Heart left ventricle (tissue), 16 donors: ENCODE results near the gene CPD. TPM values are rescaled to one million over a fixed set of nuclear protein-coding genes. Genes with fewer than 3 reads are reported as not detected.
"Not testable (repeated sequence)": the region's sequence is repeated elsewhere in the genome, so short reads cannot be mapped to it uniquely, and the experiment has no call there.

Experiments used
- ATAC-seq, 4 donors: fragments of 200-7000 bp; cut with Tn5 transposase; one replicate each; pipeline ENCODE4 v1.9.1; 2020 to 2022; ENCODE audit warnings: moderate library complexity in 4 of 4, mild to moderate bottlenecking in 3 of 4, moderate number of reproducible peaks in 1 of 4
- DNase-seq, 5 donors: peaks; one replicate each; pipeline ENCODE4 v3.0.0-alpha.2; 2020
- H3K27ac ChIP-seq, 12 donors: fragments of 200-600 bp; sonication (generic) in 4 of 12; one replicate each; pipeline versions ENCODE4 v1.5.0 to v1.8.0; 2016 to 2022; ENCODE audit warnings: mild to moderate bottlenecking in 2 of 12
- H3K27me3 ChIP-seq, 9 donors: fragments of 200-600 bp; sonication (generic) in 2 of 9; one replicate each; pipeline versions ENCODE4 v1.5.1 to v1.8.0; 2016 to 2022; ENCODE audit warnings: mild to moderate bottlenecking in 3 of 9
- H3K36me3 ChIP-seq, 9 donors: fragments of 200-600 bp; sonication (generic) in 2 of 9; one replicate each; pipeline versions ENCODE4 v1.5.0 to v1.8.0; 2018 to 2022; ENCODE audit warnings: mild to moderate bottlenecking in 2 of 9
- H3K4me1 ChIP-seq, 12 donors: fragments of 200-600 bp; sonication (generic) in 4 of 12; one replicate each; pipeline versions ENCODE4 v1.5.0 to v1.8.0; 2016 to 2022; ENCODE audit warnings: mild to moderate bottlenecking in 3 of 12
- H3K4me3 ChIP-seq, 12 donors: fragments of 200-600 bp; sonication (generic) in 4 of 12; one replicate each; pipeline versions ENCODE4 v1.5.0 to v1.8.0; 2017 to 2022; ENCODE audit warnings: mild to moderate bottlenecking in 9 of 12, moderate library complexity in 4 of 12
- H3K9me3 ChIP-seq, 12 donors: fragments of 200-600 bp; sonication (generic) in 4 of 12; one replicate each; pipeline versions ENCODE4 v1.5.0 to v1.8.0; 2016 to 2022; ENCODE audit warnings: mild to moderate bottlenecking in 1 of 12
- POLR2A ChIP-seq, 2 donors: fragments of 450-650 bp; IDR thresholded peaks; one replicate each; pipeline ENCODE4 v1.6.1; 2017; ENCODE audit warnings: antibody characterized with exemption in 2 of 2, mild to moderate bottlenecking in 2 of 2, moderate library complexity in 2 of 2
- WGBS, 4 donors: extraction: QIAGEN DNeasy Blood & Tissue Kit in 2 of 4; methylation state at CpG; one replicate each; pipeline versions ENCODE4 v1.1.5 to v1.1.7; 2013 to 2018; 5-methylcytosine and 5-hydroxymethylcytosine counted together
- intact Hi-C, 10 donors: fragments of 100-400 bp; cut with DNase I; formaldehyde crosslinking; loops; one replicate each; pipeline versions ENCODE4 v1.11.1 to v1.14.2; 2022
- polyA plus RNA-seq, 2 donors: library from polyadenylated mRNA; stranded (reverse); fragments of 200-250 nt; gene quantifications; one replicate each; pipeline ENCODE4 v1.2.3, GENCODE V29; 2013
- total RNA-seq, 9 donors: library from RNA; depleted of rRNA in 2 of 9; stranded (reverse); fragments of >200 nt in 2 of 9; fragmentation: NEBNext Ultra II Directional in 3 of 9; extraction: Animal tissue kit (Norgen Biotek cat#: 25700) in 3 of 9; gene quantifications; one replicate each; pipeline versions ENCODE4 v1.1.0 to v1.2.4, GENCODE V29; 2016 to 2023
- TF ChIP-seq, protein P1 (sequence below), 12 donors: fragments of 200-600 bp; sonication (generic) in 4 of 12; IDR thresholded peaks; one replicate each; pipeline versions ENCODE4 v1.5.0 to v1.8.0; 2018 to 2022; ENCODE audit warnings: antibody characterized with exemption in 12 of 12, mild to moderate bottlenecking in 5 of 12
- donor health status: ischemic (EF 13 %, LVEDD 7.1; RV severe dilation, severe dysfunction).
- donor health status: healthy with polysubstance abuse.
- donor health status: DM: no; HTN: yes; CAD: no.
- donor health status: DM: no; HTN: no; CAD: no.
- donor health status: ischemic (EF 25% LVEDD 6.9; RV normal size, moderate dysfunction).
- donor health status: ischemic (EF 25% LVEDD 5.7; RV mildly dilated, moderate dysfunction).
- donor health status: healthy.
- donor health status: DM: yes; HTN: yes; CAD: no.
- donor health status: ischemic (EF 35%, LVEDD 5.7; RV mildly dilated, moderate dysfunction).
- donor health status: nonischemic (EF 11% LVEDD 7.7; RV severe dilation, severe dysfunction).
- donor health status: DM: yes; HTN: yes; CAD: no.
- donor health status: PGD.
- donor health status: ischemic (EF 29% LVEDD 5.4; RV normal size, mild dysfunction).
- donor health status: nonischemic (EF 23%, LVEDD 6.1; RV moderate dilation, normal function).

CPD gene
- total and polyA plus RNA-seq, 11 donors: 3.6 to 54.2 (median 31.8) TPM

GRCh38 chr17:30414486-30414885 is 35.8 kb downstream of the CPD start:
- Histone ChIP-seq H3K9me3 (peaks cover 0 to 4% (median 0%) of the 10 kb centered on the region in 12 donors), H3K27me3 (no peaks in the 10 kb centered on the region), H3K36me3 (peaks cover 0 to 5% (median 0%) of the 10 kb centered on the region in 9 donors), H3K4me3 (no peak overlapping the region), H3K4me1 (no peaks in the 10 kb centered on the region), H3K27ac (no peak overlapping the region)
- WGBS, 4 donors: 89 to 93% (median 91%) methylated on average over 4 of the region's 4 CpGs
- DNase-seq: no peak
- TF ChIP-seq POLR2A (IDR thresholded peaks at IDR 0.05): no peak
- TF ChIP-seq, protein P1, sequence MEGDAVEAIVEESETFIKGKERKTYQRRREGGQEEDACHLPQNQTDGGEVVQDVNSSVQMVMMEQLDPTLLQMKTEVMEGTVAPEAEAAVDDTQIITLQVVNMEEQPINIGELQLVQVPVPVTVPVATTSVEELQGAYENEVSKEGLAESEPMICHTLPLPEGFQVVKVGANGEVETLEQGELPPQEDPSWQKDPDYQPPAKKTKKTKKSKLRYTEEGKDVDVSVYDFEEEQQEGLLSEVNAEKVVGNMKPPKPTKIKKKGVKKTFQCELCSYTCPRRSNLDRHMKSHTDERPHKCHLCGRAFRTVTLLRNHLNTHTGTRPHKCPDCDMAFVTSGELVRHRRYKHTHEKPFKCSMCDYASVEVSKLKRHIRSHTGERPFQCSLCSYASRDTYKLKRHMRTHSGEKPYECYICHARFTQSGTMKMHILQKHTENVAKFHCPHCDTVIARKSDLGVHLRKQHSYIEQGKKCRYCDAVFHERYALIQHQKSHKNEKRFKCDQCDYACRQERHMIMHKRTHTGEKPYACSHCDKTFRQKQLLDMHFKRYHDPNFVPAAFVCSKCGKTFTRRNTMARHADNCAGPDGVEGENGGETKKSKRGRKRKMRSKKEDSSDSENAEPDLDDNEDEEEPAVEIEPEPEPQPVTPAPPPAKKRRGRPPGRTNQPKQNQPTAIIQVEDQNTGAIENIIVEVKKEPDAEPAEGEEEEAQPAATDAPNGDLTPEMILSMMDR (IDR thresholded peaks at IDR 0.05): no peak
- no peak for ATAC-seq
- intact Hi-C loops: no loop called here

- Histone ChIP-seq H3K4me3 (no peak overlapping the region), H3K27me3 (no peaks in the 10 kb centered on the region), H3K36me3 (peaks cover 0 to 8% (median under 1%) of the 10 kb centered on the region in 9 donors), H3K9me3 (no peaks in the 10 kb centered on the region), H3K4me1 (no peaks in the 10 kb centered on the region), H3K27ac (no peak overlapping the region)
- DNase-seq (no peak), ATAC-seq (no peak)
- TF ChIP-seq, protein P1 (IDR thresholded peaks at IDR 0.05): no peak
- TF ChIP-seq POLR2A (IDR thresholded peaks at IDR 0.05): no peak
- intact Hi-C loops: no loop called here
Observed at GRCh38 chr17:30415491-30415890, 36.8 kb downstream of the CPD start.

GRCh38 chr17:30418070-30418469 is 39.3 kb downstream of the CPD start:
- intact Hi-C loops, DNase-seq, ATAC-seq, H3K27me3 ChIP-seq, H3K27ac ChIP-seq, H3K4me3 ChIP-seq, H3K4me1 ChIP-seq, H3K9me3 ChIP-seq: not testable (repeated sequence)
- WGBS, 4 donors: 94 to 100% (median 99%) methylated on average over 1 of the region's 1 CpG
- H3K36me3 ChIP-seq: peaks cover 0 to 33% (median 26%) of the 10 kb centered on the region in 9 donors

- H3K9me3 ChIP-seq: no peaks in the 10 kb centered on the region
- H3K4me1 ChIP-seq: no peaks in the 10 kb centered on the region
- H3K4me3 ChIP-seq: no peak overlapping the region
- H3K27me3 ChIP-seq: no peaks in the 10 kb centered on the region
- intact Hi-C loops: no loop called here
- 86 to 93% (median 90%) methylated on average over 4 of the region's 4 CpGs for WGBS, 4 donors
- TF ChIP-seq POLR2A (IDR thresholded peaks at IDR 0.05): no peak
- TF ChIP-seq, protein P1 (IDR thresholded peaks at IDR 0.05): no peak
- no peak overlapping the region for H3K27ac ChIP-seq
- peaks cover 0 to 64% (median 50%) of the 10 kb centered on the region in 9 donors for H3K36me3 ChIP-seq
- no peak for ATAC-seq
- no peak for DNase-seq
Observed at GRCh38 chr17:30421592-30421991, 42.9 kb downstream of the CPD start.

- ATAC-seq: no peak
- H3K9me3 ChIP-seq: no peaks in the 10 kb centered on the region
- DNase-seq: no peak
- H3K27me3 ChIP-seq: no peaks in the 10 kb centered on the region
- no peak overlapping the region for H3K27ac ChIP-seq
- no peaks in the 10 kb centered on the region for H3K4me1 ChIP-seq
- H3K4me3 ChIP-seq: no peak overlapping the region
- intact Hi-C loops: no loop called here
- TF ChIP-seq, protein P1 (IDR thresholded peaks at IDR 0.05): no peak
- no peak for TF ChIP-seq POLR2A (IDR thresholded peaks at IDR 0.05)
- H3K36me3 ChIP-seq: peaks cover 0 to 70% (median 51%) of the 10 kb centered on the region in 9 donors
Observed at GRCh38 chr17:30422171-30422570, 43.4 kb downstream of the CPD start.
